ENCODE measurements around the gene UQCRC1.
A peak's percentile ranks its signal among the peaks of the same experiment; 100 is the strongest.

Gene UQCRC1

DNA sequence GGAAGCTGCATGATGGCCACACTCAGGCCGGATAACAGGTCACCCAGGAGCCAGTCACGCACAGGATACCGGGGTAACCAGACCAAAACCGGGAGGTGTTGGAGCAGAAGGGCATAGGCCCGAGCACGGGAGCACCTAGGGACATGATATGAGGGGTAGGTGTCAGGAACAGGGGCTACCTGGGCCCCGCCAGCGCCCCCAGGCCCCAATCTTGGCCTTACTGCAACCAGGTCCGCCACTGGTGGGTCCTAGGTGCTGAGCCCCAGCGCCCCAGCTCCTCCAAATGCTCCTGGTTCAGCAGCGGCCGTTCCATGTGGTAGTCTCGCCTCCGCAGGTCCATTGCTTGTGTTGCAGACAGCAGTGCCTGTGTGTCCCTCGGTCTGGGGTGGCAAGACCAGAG lies 23.8 kb upstream of the UQCRC1 start:
- no peak for DNase-seq

DNA sequence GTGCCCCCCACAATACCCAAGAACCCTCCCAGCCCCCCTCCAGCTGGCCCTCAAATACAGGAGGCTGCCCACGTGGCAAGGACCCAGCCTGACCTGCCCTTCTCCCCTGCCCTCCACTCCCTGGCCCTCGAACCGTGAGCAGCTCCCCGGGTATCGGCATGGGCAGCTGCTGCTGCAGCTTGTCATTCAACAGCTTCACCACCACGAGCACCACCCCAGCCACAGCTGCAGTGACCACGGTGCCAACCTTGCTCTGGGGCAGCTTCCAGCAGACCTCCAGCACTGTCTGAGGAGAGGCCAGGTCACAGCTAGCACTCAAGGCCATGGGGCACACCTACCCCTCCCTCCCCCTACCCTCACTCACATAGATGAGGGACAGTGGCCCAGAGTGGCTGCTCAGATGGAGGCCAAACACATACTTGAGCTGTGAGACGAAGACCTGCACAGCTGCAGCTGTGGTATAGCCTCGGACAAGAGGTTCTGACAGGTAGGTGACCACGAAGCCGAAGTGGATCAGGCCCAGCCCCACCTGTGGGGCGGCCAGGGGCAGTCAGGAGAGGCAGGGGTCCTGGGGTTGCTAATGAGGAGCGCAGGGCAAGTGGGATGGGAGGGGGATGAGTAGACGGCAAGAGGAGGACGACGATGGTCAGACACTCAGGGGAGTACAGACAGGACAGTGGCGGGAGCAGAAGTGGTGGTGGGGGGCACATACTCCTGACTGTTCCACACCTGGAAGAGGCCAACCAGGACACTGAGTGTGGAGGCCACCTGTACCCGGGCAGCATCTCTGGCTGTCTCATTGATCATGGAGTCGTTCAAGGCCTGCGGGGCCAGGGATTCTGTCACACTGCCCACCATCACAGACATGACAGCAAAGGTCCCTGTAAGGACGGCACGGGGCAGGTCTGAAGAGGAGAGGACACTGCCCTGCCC lies 22.3 kb upstream of the UQCRC1 start:
- no peak for DNase-seq

DNA sequence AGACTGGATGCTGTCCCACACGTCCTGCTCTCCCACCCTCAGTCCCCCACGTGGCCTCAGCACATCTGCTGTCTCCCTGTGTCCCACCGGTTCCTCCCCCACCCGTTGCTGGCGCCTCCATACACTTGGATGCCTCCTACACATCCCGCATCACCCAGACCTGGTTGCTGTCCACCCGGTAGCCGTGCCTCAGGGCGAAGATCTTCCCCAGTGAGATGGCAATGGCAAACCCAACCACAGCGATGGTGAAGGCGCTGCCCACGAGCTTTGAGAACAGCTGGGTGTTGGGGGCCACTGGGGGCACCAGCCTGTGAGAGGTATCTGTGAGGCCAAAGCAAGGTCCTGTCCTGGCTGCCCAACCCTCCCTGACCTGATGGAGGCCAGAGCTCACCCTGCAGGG lies 21.4 kb upstream of the UQCRC1 start:
- DNase-seq, result no peak

DNA sequence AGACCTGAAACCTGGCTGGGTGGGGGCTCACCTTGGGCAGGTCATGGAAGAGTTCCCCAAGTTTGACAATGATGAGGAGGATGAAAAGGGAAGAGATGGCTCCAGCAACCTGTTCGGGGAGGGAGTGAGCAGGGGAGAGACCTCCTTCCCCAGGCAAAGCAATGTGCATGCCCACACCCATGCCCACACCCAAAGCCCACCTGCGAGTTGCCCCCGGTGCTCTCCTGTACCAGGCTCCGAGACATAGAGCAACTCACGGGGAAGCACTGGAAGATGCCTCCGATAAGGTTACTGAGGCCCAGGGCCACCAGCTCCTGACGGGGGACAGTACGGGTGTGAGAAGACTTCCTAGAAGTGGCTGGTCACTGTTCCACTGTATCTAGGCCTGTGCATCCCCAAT lies 21.0 kb upstream of the UQCRC1 start:
- DNase-seq, result no peak

DNA sequence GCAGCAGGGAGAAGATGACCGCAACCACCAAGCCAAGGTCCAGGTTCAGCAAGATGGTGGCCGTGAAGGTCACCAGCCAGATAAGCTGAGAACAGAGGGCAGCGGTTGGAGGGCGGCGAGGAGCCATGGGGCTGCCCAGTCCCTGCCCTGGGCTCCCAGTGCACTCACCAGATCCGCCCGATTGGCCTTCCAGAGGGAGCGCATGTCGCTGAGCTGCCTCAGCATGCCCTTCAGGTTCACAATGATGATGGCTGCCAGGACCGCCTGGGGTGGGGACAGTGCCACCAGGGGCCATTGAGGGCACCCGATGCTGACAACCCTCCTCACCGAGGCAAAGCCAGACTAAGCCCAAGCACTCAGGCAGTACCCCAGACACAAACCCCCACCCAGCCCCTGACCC lies 20.4 kb upstream of the UQCRC1 start:
- DNase-seq, result no peak

DNA sequence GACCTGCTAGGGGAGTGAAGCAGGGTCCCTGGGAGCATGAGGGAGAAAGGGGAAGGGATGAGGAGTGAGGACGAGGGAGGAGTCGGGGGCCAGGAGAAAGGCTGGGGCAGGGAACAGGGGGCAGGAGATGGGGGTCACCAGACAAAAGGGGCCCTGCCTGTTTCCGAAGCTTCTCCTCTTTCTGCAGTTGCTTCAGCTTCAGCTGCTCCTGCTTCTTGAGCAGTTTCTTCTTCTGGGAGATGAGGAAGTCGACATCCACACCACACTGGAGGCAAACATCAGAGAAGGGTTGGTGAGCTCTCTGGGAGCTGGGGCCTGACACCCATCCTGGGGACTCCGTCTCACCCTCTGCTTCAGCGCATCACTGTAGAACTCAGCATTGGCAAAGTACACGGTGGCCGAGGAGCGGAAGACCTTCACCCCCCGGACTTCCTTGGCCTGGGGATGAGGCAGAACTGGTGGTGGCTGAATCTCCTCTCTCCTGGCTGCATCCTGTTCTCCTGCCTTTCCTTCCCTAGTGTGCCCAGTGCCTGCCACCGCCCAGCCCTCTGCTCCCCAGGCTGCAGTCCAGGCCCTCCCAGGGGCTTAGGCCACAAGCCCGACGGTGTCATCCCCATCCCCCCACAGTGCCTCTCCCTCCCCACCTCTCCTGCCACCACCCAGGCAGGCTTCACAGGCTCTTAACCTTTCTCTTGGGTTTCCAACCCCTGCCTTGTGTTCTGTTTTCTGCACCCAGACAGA lies 19.0 kb upstream of the UQCRC1 start:
- DNase-seq, result no peak

DNA sequence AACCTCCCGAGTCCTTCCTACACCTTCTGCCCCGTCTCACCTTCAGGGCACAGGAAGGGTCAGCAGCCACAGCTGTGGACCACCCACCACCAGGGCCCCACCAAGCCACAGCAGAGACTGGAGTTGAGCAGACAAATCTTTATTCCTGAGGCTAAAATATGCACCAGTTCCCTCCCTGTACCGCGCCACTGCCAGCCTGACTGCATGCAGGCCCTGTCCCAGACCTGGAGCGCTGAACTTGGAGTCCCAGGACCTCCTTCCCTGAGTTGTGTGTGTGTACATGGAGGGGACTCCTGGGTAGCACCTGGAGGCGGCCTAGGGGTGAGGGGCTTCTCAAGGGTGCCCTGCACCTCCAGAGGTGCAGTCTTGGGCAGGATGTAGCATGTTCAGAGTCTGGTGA lies 16.2 kb upstream of the UQCRC1 start:
- no peak for DNase-seq

DNA sequence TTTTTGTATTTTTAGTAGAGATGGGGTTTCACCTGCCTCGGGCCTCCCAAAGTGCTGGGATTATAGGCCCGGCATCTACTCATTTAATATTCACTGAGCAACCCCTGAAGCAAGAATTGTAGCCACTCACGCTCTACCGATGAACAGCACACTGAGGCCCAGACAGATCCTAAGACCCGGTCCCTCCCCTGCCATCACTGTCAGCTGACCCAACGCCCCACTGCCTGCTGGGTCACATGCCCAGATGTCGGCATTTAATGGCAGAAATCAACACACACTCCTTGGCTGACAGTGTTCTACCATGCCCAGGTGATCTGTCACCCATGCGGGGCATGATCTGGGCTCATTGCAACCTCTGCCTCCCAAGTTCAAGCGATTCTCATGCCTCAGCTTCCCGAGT lies 15.3 kb upstream of the UQCRC1 start:
- DNase-seq, result no peak

DNA sequence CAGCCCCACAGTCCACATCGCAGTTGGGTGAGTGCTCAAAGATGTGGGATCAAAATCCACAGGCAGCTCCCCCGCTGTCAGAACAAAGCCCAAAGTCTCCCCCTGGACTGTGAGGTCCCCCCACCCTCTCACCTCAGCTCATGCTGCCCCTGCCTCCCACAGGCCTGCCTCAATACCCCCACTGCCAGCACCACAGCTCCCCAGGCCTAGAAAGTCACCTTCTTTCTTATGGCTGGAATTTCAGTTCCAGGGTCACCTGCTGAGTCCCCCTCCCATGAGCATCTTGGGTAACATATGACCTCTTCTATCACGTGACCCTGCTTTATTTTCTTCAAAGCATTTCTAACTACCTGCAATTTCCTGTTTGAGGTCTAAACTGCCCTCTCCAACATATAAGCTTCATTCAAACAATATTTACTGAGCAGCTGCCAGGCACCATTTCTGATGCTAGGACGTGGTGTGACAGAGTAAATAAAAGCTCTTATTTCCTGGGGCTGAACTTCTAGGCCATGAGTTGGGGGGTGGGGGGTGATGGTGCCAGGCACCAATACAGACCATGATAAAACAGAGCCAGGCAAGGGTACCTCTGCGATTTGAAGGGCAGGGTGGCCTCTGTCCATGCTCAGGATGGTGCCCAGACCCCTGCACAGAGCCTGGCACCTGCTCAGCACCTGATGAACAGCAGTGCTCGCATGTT lies 14.6 kb upstream of the UQCRC1 start:
- no peak for DNase-seq

DNA sequence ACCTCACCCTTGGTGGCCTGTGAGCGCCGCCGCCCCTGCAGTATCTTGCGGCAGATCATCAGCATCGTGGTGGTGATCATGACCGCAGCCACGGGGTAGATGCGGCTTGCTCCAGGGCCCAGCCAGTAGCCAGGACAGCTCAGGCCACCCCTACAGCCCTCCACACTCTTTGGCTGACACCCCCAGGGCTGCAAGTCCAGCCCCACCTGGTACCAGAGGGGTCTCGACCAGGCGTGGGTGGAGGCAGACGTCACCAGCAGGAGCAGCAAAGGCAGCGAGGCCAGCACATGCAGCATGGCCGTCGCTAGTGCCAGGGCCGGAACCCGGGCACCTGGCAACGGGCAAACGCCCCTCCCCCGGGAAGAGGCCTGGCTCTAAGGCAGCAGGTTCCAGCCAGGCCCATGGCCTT lies 12.0 kb upstream of the UQCRC1 start, which contains the start of gene TMEM89:
Gene TMEM89 (minus strand): TSS at position 309 of the 409 bp plus-strand sequence. CDS start 13 bp downstream, at position 296.
- DNase-seq, result no peak

DNA sequence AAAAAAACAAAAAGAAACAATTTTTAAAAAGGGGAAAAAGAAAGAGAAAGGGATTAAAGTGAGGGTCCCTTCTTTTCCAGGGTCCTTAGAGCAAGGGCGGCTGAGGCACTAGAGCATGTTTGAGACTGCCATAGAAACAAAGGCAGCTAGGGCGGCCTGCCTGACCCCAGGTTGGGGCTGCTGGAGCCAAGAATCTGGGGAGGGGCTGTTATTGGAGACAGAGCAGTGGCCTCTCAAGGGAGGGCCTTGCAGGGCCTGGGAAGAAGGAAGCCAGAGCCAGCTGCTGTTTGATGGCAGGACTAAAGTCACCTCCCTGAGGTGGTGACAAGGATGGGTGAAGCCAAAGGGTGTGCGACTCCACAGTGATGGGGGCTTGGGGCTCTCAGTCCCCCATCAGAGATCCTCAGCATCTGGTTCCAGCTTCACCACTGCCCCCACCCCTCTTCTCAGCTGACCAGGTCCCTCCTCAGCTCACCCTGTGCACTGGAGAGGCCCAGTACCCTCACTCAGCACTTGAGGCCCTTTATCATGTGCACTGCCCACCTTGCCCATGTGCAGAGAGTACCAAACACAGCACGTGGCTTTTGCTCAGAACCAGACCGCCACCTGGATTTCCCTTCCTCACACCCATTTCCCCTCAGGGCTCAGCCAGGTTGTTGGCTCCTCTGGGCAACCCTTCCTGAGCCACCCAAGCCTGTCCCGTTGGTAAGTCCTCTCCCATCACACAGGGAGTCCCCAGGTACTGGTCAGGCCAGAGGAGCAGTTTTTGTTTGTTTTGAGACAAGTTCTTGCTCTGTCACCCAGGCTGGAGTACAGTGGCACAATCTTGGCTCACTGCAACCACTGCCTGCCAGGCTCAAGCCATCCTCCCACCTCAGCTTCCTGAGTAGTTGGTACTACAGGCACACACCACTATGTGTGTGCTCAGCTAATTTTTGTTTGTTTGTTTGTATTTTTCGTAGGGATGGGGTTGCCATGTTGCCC lies 10.4 kb upstream of the UQCRC1 start:
- no peak for DNase-seq

DNA sequence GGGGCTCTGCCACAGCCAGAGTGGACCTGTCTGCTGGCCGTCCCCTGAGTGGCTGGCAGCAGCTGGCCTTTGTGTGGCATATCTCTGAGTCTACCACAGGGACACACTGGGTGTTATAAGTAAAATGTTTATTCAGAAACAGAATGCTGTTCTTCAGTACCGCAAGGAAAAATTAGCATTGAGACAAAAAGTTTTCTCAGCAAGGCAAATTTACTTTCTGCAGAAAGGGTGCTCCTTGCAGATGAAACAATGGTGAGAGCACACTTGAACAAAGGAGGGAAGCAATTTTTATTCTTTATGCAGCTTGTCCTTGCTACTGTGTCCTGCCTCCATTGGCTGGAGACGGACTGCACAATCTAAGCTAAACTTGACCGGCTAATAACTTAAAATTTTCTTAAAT lies 8.1 kb upstream of the UQCRC1 start:
- no peak for DNase-seq

DNA sequence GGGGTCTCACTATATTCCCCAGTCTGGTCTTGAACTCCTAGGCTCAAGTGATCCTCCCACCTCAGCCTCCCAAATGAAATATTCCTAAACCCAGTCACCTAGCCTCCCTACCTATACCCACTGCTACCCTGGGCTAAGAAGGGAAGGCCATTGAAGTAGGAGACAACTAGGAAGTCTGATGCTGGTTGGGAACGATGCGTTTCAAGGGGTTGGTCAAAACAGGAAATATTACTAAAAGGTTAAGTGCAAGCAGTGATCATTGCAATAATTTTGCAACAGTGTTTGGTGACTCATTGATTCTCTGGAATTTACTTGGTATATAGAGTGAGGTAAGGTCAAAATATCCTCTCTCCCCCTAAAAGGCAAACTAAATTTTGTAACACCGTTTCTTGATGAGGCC lies 4.6 kb upstream of the UQCRC1 start:
- no peak for DNase-seq

DNA sequence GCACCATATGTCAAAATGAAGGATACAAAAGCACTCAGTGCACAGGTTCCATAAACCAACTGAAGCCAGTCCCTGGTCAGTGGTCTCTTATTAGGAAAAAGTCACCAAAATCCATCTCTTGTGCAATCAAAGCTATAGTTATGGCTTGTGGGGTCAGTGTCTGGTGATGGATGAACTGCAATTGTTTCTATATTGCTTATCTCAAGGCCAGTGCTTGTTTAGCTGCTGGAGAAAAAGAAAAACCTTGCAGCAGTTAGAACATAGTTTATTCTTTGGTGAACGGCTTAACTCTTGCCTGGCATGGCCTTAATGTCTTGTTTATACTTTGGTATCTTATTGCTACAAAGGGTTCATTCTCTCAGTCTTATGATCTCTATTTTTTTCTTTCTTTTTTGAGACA lies 2.9 kb upstream of the UQCRC1 start:
- DNase-seq, result no peak

DNA sequence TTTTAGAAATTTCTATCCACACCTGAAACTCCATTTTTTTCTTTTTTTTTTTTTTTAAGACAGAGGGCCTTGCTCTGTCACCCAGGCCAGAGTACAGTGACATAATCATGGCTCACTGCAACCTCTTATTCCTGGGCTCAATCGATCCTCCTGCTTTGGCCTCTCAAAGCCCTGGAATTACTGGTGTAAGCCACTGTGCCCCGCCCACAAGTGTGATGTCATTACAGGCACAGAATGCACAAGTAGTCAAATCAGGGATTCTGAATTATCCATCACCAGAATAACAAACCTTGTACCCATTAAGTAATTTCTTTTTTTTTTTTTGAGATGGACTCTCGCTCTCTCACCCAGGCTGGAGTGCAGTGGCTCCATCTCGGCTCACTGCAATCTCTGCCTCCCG lies 1.9 kb downstream of the UQCRC1 start:
- no peak for DNase-seq

DNA sequence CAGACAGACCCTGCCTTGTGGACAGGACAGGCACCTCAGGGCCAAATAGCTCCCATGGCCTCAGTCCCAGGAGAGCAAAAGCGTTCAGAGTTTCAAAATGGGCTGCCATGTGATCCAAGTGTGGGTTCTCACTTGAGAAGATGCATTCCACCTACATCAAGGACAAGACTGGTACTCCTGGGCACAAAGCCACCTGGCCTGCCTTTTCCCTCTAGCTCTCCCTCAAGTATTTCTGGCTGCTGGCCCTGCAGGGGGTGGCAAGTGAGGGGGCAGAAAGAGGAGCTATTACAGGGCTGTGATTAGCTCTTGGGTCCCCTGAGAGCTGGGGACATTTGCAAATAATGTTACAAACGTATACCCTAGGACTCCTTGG lies 7.8 kb downstream of the UQCRC1 start:
- DNase-seq, result no peak

DNA sequence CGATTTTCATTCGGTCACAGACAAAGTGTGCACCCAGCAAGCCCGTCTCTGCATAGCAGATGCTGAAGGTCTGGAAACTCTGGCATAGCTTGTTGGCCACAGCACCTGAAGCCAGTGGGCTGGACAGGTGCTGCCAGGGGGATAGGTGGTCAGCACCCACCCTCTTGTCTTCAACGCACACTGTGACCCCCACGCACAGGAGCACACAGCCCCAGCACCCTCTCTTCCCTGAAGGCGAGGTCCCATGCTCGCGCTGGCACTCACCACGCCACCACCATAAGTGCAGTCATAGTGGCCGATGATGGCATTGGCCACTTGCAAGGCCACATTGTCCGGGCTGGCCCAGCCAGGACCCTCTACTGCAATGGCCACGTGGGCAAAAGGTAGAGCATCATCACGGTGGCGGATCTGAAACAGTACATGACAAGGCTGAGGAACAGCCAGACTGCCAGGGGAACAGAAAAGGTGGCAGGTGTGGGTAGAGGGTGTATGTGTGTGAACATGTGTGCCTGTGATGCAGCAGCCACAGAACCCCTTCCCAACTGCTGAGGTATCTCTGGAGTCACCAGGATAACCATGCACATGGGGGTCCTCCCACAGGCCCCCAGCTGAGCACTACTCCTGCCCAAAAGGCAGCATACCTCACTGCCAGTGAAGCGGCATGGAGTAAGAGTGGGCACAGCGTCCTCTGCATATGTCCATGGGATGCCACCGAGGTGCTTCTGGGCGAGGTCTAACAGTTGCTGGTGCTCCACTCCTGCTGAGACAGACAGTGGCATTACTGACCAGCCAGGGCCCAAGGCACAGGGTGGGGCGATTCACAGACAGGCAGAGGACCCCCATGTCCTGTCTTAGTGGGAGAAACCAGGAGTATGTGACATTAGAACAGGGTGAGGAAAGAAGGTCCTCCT lies 8.5 kb downstream of the UQCRC1 start:
- no peak for DNase-seq

DNA sequence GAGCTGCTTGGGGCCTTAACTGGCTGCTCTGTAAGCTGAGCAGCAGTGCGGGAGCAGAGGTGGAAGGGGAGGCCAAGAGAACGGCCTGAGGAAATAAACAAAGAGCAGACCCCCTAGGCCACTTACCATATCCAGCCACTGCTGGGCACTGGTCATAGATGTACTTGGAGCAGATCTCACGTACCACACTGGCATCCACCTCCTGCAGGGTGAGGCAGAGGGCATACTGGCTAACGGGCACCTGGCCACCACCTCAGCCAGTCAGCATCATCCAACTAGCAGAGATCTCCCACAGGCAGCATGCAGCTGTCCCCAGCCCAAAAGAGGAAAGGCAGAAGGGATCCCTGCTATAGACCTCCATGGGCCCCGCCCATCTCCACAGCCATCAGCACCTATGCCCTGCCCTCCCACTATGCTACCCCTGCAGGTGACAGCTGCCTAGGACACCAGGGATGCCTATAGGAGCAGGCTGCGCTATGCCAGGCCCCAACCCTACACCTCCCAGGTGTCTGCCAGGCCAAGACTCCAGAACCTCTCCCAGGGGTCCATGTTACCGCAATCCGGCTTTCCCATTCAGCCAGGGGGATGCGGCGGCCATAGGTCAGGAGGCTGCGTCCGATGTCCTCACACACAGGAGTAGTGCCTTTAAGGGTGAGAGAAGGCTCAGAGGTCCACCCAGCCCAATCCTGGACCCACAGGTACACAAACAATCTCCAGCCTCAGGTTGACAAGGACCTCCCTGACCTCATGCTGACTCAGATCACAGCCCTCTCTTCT lies 9.7 kb downstream of the UQCRC1 start:
- DNase-seq, result no peak

DNA sequence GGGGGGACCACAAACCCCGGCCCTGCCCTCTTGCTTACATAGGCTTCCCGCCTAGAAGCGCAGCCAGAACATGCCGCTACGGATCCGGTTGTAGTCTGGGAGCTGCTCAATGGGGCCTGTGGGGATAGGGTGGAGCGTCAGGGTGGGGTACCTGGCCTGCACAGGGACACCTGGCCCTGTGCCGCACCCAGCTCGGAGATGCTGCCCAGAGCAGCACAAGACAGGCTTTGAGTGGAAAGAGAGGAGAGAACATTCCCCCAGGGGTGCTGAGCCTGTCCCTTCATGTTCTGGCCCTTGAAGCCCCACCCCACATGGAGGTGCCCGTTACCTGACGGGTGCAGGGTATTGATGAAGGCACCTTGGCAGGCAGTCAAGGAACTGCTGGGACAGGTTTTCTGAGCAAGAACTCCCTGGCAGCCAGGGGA lies 10.4 kb downstream of the UQCRC1 start:
- DNase-seq, result peak; percentile 41

Measured in eye (tissue), 1 donor.